Stimulated activated CD8-positive, alpha-beta memory T cell treated with anti-CD3 and anti-CD28 coated beads, Interleukin-4, amount 100 ng/mL, for 1 hour (primary cell): ENCODE measurements around the gene MLN.

ENCODE experiments used
- DNase-seq, 2 donors: peaks; one replicate each; pipeline ENCODE4 v3.0.0-alpha.2; 2020; ENCODE audit warnings: low read depth in 2 of 2, low spot score in 1 of 2

Gene MLN

GRCh38 chr6:33772902-33773472 lies 30.8 kb downstream of the MLN start:
- DNase-seq = no peak

- DNase-seq = no peak
These were observed 31.5 kb downstream of the MLN start for GRCh38 chr6:33772082-33772830.

- DNase-seq = peak in 1 of 2 donors; percentile 38
These were observed 32.4 kb downstream of the MLN start for GRCh38 chr6:33771146-33772081.

- DNase-seq = no peak
These were observed 33.0 kb downstream of the MLN start for GRCh38 chr6:33770833-33771145.

GRCh38 chr6:33770124-33770832 lies 33.5 kb downstream of the MLN start:
- DNase-seq = no peak

GRCh38 chr6:33769248-33769821 lies 34.5 kb downstream of the MLN start:
- DNase-seq = no peak

GRCh38 chr6:33768644-33769120 lies 35.1 kb downstream of the MLN start:
- DNase-seq = peak in 1 of 2 donors; percentile 39

- no peak for DNase-seq
These were observed 36.6 kb downstream of the MLN start for GRCh38 chr6:33766921-33767907.

GRCh38 chr6:33765368-33765767 lies 38.4 kb downstream of the MLN start:
- DNase-seq = no peak

- no peak for DNase-seq
These were observed 39.8 kb downstream of the MLN start for GRCh38 chr6:33764036-33764435.

GRCh38 chr6:33763483-33763882 lies 40.3 kb downstream of the MLN start:
- DNase-seq = no peak

- DNase-seq = no peak
These were observed 41.1 kb downstream of the MLN start for GRCh38 chr6:33762713-33763112.

- DNase-seq = no peak
These were observed 41.7 kb downstream of the MLN start for GRCh38 chr6:33761922-33762629.

GRCh38 chr6:33761581-33761921 lies 42.3 kb downstream of the MLN start:
- DNase-seq = no peak

- no peak for DNase-seq
These were observed 43.7 kb downstream of the MLN start for GRCh38 chr6:33759887-33760629.

- DNase-seq = no peak
These were observed 45.0 kb downstream of the MLN start for GRCh38 chr6:33758815-33759216.

GRCh38 chr6:33757906-33758305 lies 45.9 kb downstream of the MLN start:
- DNase-seq = no peak

- no peak for DNase-seq
These were observed 46.7 kb downstream of the MLN start for GRCh38 chr6:33757113-33757512.
